ENCODE measurements around the gene SOX10. TPM values are rescaled to one million over a fixed set of nuclear protein-coding genes. Genes with fewer than 3 reads are reported as not detected.
A peak's percentile ranks its signal among the peaks of the same experiment; 100 is the strongest.

Gene SOX10
- total RNA-seq, 1 experiment from 2014 or later: 2.7 TPM

DNA sequence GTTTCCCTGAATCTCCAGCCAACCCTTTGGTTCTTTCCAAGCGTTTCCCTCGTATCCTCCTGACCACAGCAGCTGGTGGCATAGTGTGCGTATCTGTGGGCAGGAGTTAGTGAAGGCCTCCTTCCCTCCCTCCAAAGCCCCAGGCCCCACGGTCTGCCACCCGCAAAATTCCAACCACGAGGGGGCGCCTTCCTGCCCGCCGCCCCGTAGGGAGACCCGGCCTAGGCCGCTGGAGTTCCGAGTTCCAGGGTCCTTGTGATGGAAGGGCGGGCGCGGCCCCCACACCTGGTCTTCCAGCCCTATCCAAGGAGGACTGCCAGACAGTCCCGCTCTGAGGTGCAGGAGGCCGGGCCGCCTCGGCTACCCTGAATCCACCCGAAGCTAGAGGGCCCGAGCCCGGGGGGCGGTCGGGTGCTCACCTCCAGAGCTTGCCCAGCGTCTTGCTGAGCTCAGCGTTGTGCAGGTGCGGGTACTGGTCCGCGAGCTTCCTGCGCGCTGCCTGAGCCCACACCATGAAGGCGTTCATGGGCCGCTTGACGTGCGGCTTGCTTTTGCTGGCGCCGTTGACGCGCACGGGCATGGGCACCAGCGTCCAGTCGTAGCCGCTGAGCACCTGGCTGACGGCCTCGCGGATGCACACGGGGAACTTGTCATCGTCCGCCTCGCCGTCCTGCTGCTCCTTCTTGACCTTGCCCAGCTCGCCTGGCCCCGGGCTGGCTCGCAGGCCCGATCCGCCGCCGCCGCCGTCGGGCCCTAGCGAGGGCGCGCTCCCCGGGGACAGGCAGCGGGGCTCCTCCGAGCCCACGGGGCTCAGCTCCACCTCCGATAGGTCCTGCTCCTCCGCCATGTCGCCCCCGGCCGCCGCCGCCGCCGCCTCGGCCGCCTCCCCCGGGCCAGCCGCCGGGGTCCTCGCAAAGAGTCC, 1.2 kb downstream of the SOX10 start (continued):
- TF ChIP-seq, protein P1, sequence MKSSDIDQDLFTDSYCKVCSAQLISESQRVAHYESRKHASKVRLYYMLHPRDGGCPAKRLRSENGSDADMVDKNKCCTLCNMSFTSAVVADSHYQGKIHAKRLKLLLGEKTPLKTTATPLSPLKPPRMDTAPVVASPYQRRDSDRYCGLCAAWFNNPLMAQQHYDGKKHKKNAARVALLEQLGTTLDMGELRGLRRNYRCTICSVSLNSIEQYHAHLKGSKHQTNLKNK (CRISPR knock-in tag; IDR thresholded peaks at IDR 0.05): no peak
- TF ChIP-seq GRHL2 (CRISPR knock-in tag; IDR thresholded peaks at IDR 0.05; ENCODE audit: insufficient replicate concordance, severe bottlenecking): no peak
- TF ChIP-seq, protein P2, sequence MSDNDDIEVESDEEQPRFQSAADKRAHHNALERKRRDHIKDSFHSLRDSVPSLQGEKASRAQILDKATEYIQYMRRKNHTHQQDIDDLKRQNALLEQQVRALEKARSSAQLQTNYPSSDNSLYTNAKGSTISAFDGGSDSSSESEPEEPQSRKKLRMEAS (CRISPR knock-in tag; IDR thresholded peaks at IDR 0.05): peak; percentile 62
- peak; percentile 53; the same call in 1 of the 2 replicates for TF ChIP-seq ZNF423 (CRISPR knock-in tag; IDR thresholded peaks at IDR 0.05)
- no peak for TF ChIP-seq ZNF219 (CRISPR knock-in tag; IDR thresholded peaks at IDR 0.05; ENCODE audit: borderline replicate concordance)
- TF ChIP-seq GABPB1 (CRISPR knock-in tag; IDR thresholded peaks at IDR 0.05): no peak
- TF ChIP-seq, protein P3, sequence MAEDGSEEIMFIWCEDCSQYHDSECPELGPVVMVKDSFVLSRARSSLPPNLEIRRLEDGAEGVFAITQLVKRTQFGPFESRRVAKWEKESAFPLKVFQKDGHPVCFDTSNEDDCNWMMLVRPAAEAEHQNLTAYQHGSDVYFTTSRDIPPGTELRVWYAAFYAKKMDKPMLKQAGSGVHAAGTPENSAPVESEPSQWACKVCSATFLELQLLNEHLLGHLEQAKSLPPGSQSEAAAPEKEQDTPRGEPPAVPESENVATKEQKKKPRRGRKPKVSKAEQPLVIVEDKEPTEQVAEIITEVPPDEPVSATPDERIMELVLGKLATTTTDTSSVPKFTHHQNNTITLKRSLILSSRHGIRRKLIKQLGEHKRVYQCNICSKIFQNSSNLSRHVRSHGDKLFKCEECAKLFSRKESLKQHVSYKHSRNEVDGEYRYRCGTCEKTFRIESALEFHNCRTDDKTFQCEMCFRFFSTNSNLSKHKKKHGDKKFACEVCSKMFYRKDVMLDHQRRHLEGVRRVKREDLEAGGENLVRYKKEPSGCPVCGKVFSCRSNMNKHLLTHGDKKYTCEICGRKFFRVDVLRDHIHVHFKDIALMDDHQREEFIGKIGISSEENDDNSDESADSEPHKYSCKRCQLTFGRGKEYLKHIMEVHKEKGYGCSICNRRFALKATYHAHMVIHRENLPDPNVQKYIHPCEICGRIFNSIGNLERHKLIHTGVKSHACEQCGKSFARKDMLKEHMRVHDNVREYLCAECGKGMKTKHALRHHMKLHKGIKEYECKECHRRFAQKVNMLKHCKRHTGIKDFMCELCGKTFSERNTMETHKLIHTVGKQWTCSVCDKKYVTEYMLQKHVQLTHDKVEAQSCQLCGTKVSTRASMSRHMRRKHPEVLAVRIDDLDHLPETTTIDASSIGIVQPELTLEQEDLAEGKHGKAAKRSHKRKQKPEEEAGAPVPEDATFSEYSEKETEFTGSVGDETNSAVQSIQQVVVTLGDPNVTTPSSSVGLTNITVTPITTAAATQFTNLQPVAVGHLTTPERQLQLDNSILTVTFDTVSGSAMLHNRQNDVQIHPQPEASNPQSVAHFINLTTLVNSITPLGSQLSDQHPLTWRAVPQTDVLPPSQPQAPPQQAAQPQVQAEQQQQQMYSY (CRISPR knock-in tag; IDR thresholded peaks at IDR 0.05): no peak
- no peak for TF ChIP-seq RORB (CRISPR knock-in tag; IDR thresholded peaks at IDR 0.05)
- no peak for TF ChIP-seq CREM (CRISPR knock-in tag; IDR thresholded peaks at IDR 0.05)
- TF ChIP-seq TEAD1 (CRISPR knock-in tag; IDR thresholded peaks at IDR 0.05): peak; percentile 99; the same call in 1 of the 2 replicates
- TF ChIP-seq KAT7 (CRISPR knock-in tag; IDR thresholded peaks at IDR 0.05; ENCODE audit: borderline replicate concordance): no peak
- no peak for TF ChIP-seq NFYB (CRISPR knock-in tag; conservative IDR thresholded peaks at IDR 0.05; ENCODE audit: low read depth)
- TF ChIP-seq, protein P4, sequence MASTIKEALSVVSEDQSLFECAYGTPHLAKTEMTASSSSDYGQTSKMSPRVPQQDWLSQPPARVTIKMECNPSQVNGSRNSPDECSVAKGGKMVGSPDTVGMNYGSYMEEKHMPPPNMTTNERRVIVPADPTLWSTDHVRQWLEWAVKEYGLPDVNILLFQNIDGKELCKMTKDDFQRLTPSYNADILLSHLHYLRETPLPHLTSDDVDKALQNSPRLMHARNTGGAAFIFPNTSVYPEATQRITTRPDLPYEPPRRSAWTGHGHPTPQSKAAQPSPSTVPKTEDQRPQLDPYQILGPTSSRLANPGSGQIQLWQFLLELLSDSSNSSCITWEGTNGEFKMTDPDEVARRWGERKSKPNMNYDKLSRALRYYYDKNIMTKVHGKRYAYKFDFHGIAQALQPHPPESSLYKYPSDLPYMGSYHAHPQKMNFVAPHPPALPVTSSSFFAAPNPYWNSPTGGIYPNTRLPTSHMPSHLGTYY (CRISPR knock-in tag; IDR thresholded peaks at IDR 0.05): no peak
- TF ChIP-seq, protein P5, sequence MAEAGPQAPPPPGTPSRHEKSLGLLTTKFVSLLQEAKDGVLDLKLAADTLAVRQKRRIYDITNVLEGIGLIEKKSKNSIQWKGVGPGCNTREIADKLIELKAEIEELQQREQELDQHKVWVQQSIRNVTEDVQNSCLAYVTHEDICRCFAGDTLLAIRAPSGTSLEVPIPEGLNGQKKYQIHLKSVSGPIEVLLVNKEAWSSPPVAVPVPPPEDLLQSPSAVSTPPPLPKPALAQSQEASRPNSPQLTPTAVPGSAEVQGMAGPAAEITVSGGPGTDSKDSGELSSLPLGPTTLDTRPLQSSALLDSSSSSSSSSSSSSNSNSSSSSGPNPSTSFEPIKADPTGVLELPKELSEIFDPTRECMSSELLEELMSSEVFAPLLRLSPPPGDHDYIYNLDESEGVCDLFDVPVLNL (CRISPR knock-in tag; IDR thresholded peaks at IDR 0.05; ENCODE audit: borderline replicate concordance, low read depth): no peak
- no peak for TF ChIP-seq TCF7 (CRISPR knock-in tag; IDR thresholded peaks at IDR 0.05; ENCODE audit: low read depth)
- TF ChIP-seq PRRX2 (CRISPR knock-in tag; IDR thresholded peaks at IDR 0.05): no peak
- TF ChIP-seq, protein P6, sequence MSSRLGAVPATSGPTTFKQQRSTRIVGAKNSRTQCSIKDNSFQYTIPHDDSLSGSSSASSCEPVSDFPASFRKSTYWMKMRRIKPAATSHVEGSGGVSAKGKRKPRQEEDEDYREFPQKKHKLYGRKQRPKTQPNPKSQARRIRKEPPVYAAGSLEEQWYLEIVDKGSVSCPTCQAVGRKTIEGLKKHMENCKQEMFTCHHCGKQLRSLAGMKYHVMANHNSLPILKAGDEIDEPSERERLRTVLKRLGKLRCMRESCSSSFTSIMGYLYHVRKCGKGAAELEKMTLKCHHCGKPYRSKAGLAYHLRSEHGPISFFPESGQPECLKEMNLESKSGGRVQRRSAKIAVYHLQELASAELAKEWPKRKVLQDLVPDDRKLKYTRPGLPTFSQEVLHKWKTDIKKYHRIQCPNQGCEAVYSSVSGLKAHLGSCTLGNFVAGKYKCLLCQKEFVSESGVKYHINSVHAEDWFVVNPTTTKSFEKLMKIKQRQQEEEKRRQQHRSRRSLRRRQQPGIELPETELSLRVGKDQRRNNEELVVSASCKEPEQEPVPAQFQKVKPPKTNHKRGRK (CRISPR knock-in tag; IDR thresholded peaks at IDR 0.05; ENCODE audit: borderline replicate concordance): no peak
- TF ChIP-seq, protein P7, sequence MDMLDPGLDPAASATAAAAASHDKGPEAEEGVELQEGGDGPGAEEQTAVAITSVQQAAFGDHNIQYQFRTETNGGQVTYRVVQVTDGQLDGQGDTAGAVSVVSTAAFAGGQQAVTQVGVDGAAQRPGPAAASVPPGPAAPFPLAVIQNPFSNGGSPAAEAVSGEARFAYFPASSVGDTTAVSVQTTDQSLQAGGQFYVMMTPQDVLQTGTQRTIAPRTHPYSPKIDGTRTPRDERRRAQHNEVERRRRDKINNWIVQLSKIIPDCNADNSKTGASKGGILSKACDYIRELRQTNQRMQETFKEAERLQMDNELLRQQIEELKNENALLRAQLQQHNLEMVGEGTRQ (CRISPR knock-in tag; IDR thresholded peaks at IDR 0.05): no peak
- TF ChIP-seq TEAD4 (CRISPR knock-in tag; IDR thresholded peaks at IDR 0.05): peak; percentile 97
- TF ChIP-seq, protein P8, sequence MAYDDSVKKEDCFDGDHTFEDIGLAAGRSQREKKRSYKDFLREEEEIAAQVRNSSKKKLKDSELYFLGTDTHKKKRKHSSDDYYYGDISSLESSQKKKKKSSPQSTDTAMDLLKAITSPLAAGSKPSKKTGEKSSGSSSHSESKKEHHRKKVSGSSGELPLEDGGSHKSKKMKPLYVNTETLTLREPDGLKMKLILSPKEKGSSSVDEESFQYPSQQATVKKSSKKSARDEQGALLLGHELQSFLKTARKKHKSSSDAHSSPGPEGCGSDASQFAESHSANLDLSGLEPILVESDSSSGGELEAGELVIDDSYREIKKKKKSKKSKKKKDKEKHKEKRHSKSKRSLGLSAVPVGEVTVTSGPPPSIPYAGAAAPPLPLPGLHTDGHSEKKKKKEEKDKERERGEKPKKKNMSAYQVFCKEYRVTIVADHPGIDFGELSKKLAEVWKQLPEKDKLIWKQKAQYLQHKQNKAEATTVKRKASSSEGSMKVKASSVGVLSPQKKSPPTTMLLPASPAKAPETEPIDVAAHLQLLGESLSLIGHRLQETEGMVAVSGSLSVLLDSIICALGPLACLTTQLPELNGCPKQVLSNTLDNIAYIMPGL (CRISPR knock-in tag; IDR thresholded peaks at IDR 0.05): peak; percentile 69; the same call in 1 of the 2 replicates
- TF ChIP-seq SOX15 (CRISPR knock-in tag; IDR thresholded peaks at IDR 0.05): no peak
- TF ChIP-seq FOXP1 (CRISPR knock-in tag; IDR thresholded peaks at IDR 0.05; ENCODE audit: borderline replicate concordance): no peak; the same call in 1 of the 2 replicates
- no peak for TF ChIP-seq MXD4 (CRISPR knock-in tag; IDR thresholded peaks at IDR 0.05; ENCODE audit: borderline replicate concordance)
- TF ChIP-seq, protein P9, sequence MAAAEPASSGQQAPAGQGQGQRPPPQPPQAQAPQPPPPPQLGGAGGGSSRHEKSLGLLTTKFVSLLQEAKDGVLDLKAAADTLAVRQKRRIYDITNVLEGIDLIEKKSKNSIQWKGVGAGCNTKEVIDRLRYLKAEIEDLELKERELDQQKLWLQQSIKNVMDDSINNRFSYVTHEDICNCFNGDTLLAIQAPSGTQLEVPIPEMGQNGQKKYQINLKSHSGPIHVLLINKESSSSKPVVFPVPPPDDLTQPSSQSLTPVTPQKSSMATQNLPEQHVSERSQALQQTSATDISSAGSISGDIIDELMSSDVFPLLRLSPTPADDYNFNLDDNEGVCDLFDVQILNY (CRISPR knock-in tag; IDR thresholded peaks at IDR 0.05): no peak

All from WTC11 (cell line).